Measurements from ENCODE around the gene CHRM1.
"Not testable (repeated sequence)": the region's sequence is repeated elsewhere in the genome, so short reads cannot be mapped to it uniquely, and the experiment has no call there.

CHRM1 gene, protein sequence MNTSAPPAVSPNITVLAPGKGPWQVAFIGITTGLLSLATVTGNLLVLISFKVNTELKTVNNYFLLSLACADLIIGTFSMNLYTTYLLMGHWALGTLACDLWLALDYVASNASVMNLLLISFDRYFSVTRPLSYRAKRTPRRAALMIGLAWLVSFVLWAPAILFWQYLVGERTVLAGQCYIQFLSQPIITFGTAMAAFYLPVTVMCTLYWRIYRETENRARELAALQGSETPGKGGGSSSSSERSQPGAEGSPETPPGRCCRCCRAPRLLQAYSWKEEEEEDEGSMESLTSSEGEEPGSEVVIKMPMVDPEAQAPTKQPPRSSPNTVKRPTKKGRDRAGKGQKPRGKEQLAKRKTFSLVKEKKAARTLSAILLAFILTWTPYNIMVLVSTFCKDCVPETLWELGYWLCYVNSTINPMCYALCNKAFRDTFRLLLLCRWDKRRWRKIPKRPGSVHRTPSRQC

GRCh38 chr11:62921201-62921572 is at the start of gene CHRM1:
TSS of gene CHRM1 (minus strand) at chr11:62921363. CDS start at chr11:62911100, 10,263 bp downstream.
- no peak for DNase-seq

- DNase-seq = no peak
Observed at GRCh38 chr11:62965574-62965973, 44.4 kb upstream of the CHRM1 start.

- no peak for DNase-seq
Observed at GRCh38 chr11:62962391-62962790, 41.2 kb upstream of the CHRM1 start.

- DNase-seq = no peak
Observed at GRCh38 chr11:62961017-62961570, 39.9 kb upstream of the CHRM1 start.

GRCh38 chr11:62959422-62959980 is 38.3 kb upstream of the CHRM1 start:
- no peak for DNase-seq

DNA sequence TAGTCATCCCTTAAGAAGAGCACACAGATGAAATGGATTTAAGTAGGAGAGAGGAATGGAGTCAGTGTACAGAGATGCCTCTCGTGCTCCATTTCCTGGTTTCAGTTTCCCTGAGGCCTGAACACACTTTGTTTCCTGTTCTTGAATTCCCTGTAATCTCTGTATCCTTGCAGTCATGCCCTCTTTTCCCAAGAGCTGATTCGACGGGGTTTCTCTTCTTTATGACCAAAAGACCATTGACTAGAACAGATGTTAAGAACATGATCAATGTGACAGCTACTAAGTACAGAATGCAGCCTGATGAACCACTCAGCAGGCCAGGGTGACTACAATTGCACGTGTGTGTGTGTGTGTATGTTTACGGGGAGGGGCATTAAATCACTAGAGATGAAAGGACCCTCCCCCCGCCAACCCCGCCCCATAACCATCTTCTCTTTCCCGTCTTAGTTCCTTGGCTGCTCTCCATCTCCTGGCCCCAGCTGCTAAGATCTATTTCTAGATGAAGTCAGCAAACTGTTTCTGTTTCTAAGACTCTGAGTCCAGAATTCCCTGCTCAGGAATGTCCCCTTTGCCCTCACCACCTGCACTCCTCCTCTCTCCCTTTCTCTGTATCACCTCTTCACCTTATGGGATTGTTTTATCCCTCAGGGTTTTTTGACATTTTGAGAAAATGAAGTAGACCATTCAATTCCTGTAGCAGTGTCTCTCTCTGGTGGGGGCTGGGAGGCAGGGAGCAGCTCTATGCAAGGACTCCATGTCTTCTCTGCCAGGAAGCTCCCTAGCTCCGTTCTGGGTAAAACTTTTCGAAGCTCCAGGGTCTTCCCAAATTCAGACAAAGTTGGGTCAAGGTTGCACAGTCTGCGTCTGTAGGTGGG is 37.6 kb upstream of the CHRM1 start:
- no peak for DNase-seq

DNA sequence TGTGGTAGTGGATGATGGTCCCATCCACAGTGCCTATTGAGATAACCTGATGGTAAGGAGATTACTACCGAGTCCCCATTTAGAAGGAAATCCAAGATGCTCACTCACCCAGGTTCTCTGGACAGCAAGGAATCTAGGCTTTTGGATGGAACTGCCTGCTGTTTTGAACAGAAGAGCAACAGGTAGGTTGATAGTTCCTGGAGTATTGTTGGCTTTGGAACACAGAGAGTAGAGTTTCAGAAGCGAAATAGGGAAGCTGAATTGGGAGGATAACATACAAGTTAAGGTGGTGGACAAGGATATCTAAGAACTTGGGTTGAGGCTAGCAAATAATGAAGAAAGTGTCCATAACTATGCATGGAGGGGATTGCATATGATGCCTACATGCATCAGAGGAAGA is 36.0 kb upstream of the CHRM1 start:
- DNase-seq = no peak

DNA sequence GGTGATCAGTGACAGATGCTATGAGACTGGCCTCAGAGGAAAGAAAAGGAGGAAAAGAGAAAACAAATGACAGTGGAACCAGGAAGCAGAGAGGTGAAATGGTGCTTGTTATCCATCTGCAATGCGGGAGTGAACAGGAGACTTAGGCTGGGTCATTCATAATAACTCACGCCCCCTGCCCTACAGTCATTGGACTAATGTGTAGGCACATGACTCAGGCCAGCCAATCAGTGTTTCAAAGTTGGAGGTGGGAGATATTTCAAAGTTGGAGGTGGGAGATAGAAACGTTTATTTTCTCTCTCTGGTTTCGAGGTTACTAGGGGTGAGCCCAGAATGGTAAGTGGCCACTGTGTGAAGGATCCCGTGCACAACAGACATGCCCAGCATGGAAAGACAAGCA is 33.3 kb upstream of the CHRM1 start:
- no peak for DNase-seq

- no peak for DNase-seq
Observed at GRCh38 chr11:62953811-62954210, 32.6 kb upstream of the CHRM1 start.

- DNase-seq = no peak
Observed at GRCh38 chr11:62948765-62949320, 27.7 kb upstream of the CHRM1 start.

- DNase-seq = not testable (repeated sequence)
Observed at GRCh38 chr11:62945538-62945937, 24.4 kb upstream of the CHRM1 start.

- DNase-seq = not testable (repeated sequence)
Observed at GRCh38 chr11:62937528-62937927, 16.4 kb upstream of the CHRM1 start.

DNA sequence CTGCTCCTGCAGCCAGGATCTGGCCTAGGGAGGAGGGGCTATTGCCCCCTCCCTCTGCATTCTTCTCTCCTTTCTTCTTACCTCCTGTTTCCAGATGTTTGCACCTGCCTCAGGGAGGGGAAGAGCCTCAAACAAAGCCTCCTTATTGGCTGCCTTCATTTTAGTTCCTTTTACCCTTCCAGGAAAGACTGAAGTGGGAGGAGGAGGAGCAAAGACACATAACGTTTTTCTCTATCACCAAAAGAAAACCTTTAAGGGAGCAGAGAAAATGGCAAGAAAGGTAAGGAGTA is 13.3 kb upstream of the CHRM1 start:
- DNase-seq = no peak

DNA sequence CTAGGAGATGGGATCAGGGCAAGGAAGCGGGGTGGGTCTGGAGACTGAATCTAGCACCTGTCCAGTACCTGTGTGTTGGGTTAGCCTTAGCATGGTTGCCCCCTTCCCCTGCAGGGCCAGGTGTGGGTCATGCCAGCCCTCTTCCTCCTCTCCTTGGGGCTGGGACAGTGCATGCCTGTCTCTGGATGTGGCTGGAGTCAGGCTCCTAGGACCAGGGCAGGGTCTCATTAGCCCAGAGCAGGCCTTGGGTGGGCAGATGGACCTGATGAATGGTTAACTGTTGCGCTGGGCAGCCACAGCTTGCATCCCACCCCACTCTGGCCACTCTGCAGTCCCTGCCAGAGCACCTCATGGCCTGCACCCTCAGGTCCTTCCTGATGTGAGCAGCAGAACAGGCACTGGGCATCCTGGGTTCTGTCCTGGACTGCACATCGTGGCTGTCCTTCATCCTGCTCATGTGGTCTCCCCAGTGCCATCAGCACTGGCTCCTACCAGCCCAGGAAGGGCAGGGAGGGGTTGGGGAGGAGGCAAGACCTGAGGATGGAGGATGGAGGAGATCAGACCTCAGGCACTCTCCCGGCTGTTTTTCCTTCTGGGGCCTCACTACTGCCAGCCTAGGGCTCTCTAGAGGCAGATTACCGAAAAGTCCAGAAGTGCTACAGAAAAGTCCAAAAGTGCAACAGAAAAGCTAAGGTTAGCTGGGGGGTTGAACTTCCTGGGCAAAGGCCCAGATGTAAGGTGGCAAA is 12.8 kb upstream of the CHRM1 start:
- DNase-seq = no peak

DNA sequence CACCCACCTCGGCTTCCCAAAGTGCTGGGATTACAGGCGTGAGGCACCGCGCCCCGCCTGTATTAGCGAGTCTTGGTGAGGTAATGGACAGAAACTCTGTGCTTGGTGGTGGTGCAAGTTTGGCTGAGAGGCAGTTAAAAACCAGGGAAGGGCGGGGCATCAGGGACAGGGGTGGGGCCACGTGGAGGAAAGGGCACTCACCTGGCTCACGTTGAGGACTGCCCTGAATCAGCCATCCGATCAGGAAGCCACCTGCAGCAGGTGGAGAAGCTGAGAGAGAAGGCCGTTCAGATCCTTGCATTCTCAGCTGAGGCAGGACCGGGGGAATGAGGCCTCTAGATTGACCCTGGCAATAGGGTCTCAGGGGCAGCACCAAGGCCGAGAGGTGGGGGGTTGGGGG is 12.1 kb upstream of the CHRM1 start:
- no peak for DNase-seq

- DNase-seq = no peak
Observed at GRCh38 chr11:62931499-62932278, 10.5 kb upstream of the CHRM1 start.

DNA sequence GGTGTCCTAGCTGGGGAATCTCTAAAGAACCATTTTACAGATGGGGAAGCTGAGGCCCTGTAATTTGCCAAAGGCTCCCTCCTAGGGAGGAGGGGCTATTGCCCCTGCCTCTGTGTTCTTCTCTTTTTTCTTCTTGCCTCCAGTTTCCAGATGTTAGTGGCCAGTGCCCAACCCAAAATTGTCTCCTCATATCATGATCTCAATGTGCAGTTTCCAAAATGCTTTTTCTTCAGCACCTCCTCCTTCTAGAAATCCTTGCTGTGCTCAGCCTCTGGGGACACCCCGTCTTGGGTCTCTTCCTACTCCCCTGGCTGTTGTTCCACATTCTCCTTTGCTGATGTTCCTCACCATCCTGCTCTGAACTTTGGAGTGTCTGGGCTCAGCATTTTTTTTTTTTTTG is 9.5 kb upstream of the CHRM1 start:
- DNase-seq = no peak

DNA sequence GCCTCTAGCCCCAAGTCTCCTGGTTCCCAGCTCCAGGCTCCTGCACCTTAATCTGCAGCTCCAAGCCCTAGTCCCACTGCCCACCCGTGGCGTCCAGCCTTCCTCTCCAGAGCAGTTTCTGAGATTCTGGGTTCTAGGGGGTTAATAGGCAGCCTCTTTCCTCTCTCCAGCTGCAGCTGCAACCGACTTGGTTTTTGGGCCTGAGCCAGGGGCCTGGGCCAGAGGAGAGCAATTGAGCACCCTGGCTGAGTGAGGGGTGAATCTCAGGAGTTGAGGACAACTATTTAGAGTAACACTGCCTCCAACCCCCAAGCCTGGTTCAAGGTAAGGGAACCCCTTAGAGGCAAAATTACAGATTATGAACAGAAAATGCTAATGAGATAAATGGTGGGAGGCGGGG is 9.0 kb upstream of the CHRM1 start:
- no peak for DNase-seq

DNA sequence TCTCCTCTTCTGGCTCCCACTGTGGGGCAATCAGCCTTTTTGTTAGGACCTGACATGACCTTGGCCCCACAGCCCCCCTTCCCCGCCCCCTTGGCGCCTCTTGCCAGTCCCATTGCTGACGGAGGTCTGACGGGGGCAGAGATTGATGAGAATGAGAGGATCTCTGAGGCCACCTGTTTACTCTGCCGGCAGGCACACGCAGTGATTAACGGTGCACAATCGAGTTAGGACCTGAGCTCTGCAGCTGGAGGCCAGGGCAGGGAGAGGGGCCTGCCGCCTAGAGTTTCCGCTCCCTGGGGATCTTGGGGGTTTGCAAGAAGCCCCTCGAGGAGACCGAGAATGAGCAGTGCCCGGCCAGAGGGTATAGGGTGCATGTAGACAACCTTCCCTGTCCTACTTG is 6.8 kb upstream of the CHRM1 start:
- DNase-seq = no peak

DNA sequence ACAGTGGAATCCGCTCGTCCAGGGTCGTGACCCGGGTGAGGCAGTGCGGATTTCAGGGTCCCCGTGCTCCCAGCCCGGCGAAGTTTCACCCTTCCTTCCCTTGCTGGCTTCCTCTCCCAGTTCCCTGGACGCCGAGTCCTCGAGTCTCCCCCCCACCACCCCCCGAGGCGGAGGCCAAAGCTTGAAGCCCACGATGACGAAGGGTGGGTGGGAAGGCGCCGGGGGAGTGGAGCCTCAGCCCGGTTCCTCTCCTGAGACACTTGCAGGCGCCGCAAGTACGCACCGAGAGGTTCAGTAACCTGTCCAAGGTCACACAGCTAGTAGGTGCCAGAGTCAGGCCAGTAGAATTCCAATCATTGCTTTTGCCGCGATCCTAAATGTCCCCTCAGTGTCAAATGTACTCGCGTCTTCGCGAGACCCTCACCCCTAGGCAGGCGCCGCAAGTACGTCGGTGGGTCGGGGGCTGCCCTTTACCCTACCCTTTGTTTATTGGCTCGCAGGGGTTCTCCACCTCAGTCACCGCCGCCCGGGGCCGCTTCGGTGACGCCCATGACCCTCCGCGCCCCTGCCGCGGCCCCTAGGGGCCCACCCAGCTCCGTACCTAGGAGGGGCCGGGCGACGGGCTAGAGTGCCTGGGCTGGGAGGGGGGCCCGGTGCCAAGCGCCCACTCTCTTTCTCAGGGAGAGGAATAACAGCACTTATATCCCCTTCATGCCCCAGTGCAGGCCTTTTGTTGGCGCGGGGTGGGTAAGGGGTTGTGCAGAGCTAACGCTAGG is 5.7 kb upstream of the CHRM1 start:
- no peak for DNase-seq

Measured in stimulated activated CD4-positive, alpha-beta T cell treated with anti-CD3 and anti-CD28 coated beads, Interleukin-4, amount 100 ng/mL, for 1 hour (primary cell).